GM12865 (cell line): ENCODE data around the gene PDE9A.

Experiments
- DNase-seq: peaks from one replicate; pipeline ENCODE4 v3.0.0; 2010; ENCODE audit warnings: low read depth
- H3K4me3 ChIP-seq: 2 replicates; pipeline ENCODE4 v1.5.1; 2011; ENCODE audit warnings: mild to moderate bottlenecking, low read depth, low read length, control low read depth
- TF ChIP-seq, protein P1 (sequence below): IDR thresholded peaks from 2 replicates; pipeline ENCODE4 v1.5.1; 2011; ENCODE audit warnings: low read length, control low read depth, low read depth, inconsistent platforms; ENCODE audit not compliant: insufficient read depth; ENCODE audit errors: missing control alignments

The PDE9A gene

DNA sequence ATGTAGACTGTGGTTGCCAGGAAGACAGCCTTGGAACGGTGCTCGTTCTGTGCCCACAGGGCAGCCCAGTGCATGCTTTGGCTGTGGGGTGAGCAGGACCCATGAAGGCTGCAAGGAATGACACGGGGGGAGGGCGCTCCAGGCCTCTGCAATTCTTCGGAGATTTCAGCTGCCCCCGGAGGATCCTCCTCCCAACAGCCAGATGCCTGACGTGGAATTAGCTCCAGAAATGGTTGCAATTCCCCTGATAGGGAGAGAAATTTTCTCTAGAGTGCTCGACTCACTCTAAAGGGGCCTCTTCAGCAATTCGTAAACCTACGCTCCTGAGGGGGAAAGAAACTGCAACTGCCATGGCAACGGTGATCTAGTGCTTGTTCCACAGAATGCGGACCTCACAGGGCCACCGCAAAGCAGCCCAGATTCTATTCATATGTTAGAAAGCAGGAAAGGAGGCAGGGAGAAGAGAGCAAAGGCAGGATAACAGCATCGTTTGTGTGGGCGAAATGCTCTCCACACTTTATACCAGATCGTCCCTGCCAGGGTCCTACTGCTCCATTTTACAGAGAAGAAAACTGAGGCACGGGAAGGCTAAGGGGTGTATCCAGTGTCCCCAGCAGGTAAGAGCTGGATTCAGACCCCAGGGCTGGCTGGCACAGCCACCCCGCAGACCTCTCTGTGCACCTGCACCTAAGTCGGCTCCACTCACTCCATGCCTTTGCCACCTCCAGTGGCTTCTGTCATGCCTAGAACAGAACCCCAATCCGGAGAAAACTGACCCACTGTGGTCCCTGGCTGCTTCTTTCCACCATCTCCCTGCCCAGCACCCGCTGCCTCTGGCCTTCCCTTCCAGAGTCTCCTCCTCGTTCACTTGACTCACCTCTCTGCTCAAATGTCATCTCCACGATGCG, 11.9 kb upstream of the PDE9A start:
- DNase-seq = no peak
- no peak overlapping the region for H3K4me3 ChIP-seq
- TF ChIP-seq, protein P1, sequence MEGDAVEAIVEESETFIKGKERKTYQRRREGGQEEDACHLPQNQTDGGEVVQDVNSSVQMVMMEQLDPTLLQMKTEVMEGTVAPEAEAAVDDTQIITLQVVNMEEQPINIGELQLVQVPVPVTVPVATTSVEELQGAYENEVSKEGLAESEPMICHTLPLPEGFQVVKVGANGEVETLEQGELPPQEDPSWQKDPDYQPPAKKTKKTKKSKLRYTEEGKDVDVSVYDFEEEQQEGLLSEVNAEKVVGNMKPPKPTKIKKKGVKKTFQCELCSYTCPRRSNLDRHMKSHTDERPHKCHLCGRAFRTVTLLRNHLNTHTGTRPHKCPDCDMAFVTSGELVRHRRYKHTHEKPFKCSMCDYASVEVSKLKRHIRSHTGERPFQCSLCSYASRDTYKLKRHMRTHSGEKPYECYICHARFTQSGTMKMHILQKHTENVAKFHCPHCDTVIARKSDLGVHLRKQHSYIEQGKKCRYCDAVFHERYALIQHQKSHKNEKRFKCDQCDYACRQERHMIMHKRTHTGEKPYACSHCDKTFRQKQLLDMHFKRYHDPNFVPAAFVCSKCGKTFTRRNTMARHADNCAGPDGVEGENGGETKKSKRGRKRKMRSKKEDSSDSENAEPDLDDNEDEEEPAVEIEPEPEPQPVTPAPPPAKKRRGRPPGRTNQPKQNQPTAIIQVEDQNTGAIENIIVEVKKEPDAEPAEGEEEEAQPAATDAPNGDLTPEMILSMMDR = no peak

- no peak for DNase-seq
- TF ChIP-seq, protein P1 = no peak
- H3K4me3 ChIP-seq = no peak overlapping the region
These were observed 11.1 kb upstream of the PDE9A start for GRCh38 chr21:42642219-42642745.

GRCh38 chr21:42644223-42645208, 8.9 kb upstream of the PDE9A start:
- H3K4me3 ChIP-seq = no peak overlapping the region
- DNase-seq = no peak
- TF ChIP-seq, protein P1 = no peak

GRCh38 chr21:42645211-42646075, 8.0 kb upstream of the PDE9A start:
- H3K4me3 ChIP-seq = no peak overlapping the region
- DNase-seq = no peak
- TF ChIP-seq, protein P1 = no peak

DNA sequence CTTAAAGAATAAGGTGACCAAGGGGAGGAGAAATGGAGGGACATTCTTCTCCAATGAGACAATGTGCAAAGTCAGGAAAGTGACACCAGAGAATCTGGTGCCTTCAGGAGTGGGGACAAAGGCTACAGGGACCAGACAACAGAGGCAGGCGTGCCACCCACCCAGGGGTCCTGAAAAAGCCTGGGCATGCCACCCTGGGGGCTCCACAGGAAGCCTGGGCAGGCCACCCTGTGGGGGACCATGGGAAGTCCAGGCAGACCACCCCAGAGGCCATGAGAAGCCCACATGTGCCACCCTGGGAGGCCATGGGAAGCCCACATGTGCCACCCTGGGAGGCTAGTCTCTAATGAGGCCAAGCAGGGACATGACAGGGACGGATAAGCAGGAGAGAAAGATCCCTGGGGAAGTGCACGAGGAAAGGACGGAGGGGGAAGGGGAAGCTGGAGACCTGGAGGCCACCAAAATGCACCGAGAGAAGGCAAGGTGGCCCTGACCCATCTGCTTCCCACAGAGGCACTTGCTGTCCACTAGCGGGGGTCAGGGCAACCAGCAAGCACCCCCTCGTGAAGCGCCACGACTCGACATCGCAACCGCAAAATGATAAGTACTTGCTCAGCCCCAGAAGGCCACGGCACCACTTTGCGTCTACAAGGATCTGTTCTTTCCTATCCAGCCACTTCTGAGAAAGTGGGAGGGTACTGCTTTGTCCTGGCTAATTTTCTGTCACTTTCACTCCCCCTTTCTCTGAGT, 7.2 kb upstream of the PDE9A start:
- TF ChIP-seq, protein P1 = no peak
- DNase-seq = no peak
- H3K4me3 ChIP-seq = no peak overlapping the region

- no peak for DNase-seq
- TF ChIP-seq, protein P1 = no peak
- H3K4me3 ChIP-seq = no peak overlapping the region
These were observed 6.6 kb upstream of the PDE9A start for GRCh38 chr21:42646836-42647235.
